Fibroblast of peridontal ligament (primary cell): ENCODE data around the gene KLC3.
"Not testable (repeated sequence)": the region's sequence is repeated elsewhere in the genome, so short reads cannot be mapped to it uniquely, and the experiment has no call there.

Experiments
- DNase-seq: peaks from one replicate; pipeline ENCODE4 v3.0.0-alpha.2; 2010; ENCODE audit errors: extremely low read depth

KLC3 gene

GRCh38 chr19:45340232-45340898, at the start of gene KLC3:
KLC3 (plus strand) TSS chr19:45340750; CDS start chr19:45345542, 4,792 bp downstream.
- no peak for DNase-seq

- no peak for DNase-seq
These were observed 48.7 kb upstream of the KLC3 start for GRCh38 chr19:45291834-45292233.

- no peak for DNase-seq
These were observed 46.9 kb upstream of the KLC3 start for GRCh38 chr19:45293682-45294081.

GRCh38 chr19:45294291-45295029, 46.1 kb upstream of the KLC3 start:
- DNase-seq, result peak; percentile 25

GRCh38 chr19:45295873-45296272, 44.7 kb upstream of the KLC3 start:
- DNase-seq, result no peak

- no peak for DNase-seq
These were observed 44.2 kb upstream of the KLC3 start for GRCh38 chr19:45296355-45296754.

- DNase-seq, result no peak
These were observed 42.9 kb upstream of the KLC3 start for GRCh38 chr19:45297674-45298073.

GRCh38 chr19:45298264-45298663, 42.3 kb upstream of the KLC3 start:
- DNase-seq, result no peak

- DNase-seq, result no peak
These were observed 40.8 kb upstream of the KLC3 start for GRCh38 chr19:45299719-45300118.

GRCh38 chr19:45302416-45302815, 38.1 kb upstream of the KLC3 start:
- DNase-seq, result no peak

GRCh38 chr19:45303269-45304060, 37.1 kb upstream of the KLC3 start:
- DNase-seq, result no peak

GRCh38 chr19:45304141-45304926, 36.2 kb upstream of the KLC3 start:
- DNase-seq, result no peak

GRCh38 chr19:45305007-45305406, 35.5 kb upstream of the KLC3 start:
- no peak for DNase-seq

- peak; percentile 25 for DNase-seq
These were observed 35.1 kb upstream of the KLC3 start for GRCh38 chr19:45305421-45305820.

- DNase-seq, result peak; percentile 22
These were observed 34.5 kb upstream of the KLC3 start for GRCh38 chr19:45306040-45306439.

GRCh38 chr19:45306518-45307027, 34.0 kb upstream of the KLC3 start:
- no peak for DNase-seq

- DNase-seq, result no peak
These were observed 33.2 kb upstream of the KLC3 start for GRCh38 chr19:45307361-45307760.

GRCh38 chr19:45309322-45309721, 31.2 kb upstream of the KLC3 start:
- not testable (repeated sequence) for DNase-seq

GRCh38 chr19:45311621-45312020, 28.9 kb upstream of the KLC3 start:
- DNase-seq, result no peak

- not testable (repeated sequence) for DNase-seq
These were observed 28.3 kb upstream of the KLC3 start for GRCh38 chr19:45312285-45312684.

GRCh38 chr19:45314708-45315245, 25.8 kb upstream of the KLC3 start:
- DNase-seq, result no peak
